Subcutaneous adipose tissue (tissue), 4 donors: Measurements from ENCODE around the gene ZMIZ1. TPM values are rescaled to one million over a fixed set of nuclear protein-coding genes. Genes with fewer than 3 reads are reported as not detected.

Source experiments
- CTCF ChIP-seq: fragments of 450-650 bp; IDR thresholded peaks from one replicate; pipeline ENCODE4 v1.5.1; 2016; ENCODE audit warnings: low read depth, mild to moderate bottlenecking, control low read depth, antibody characterized with exemption, moderate library complexity
- total RNA-seq, 4 donors: library from RNA; depleted of rRNA; stranded (reverse); fragments of >200 nt; gene quantifications; one replicate each; pipeline ENCODE4 v1.1.0, GENCODE V29; 2016

Gene ZMIZ1
- total RNA-seq, 4 donors from 2014 or later, result 38.1 to 70.6 (median 51.4) TPM

GRCh38 chr10:79195091-79195923 is 126.5 kb downstream of the ZMIZ1 start:
- TF ChIP-seq CTCF, result no peak

- no peak for TF ChIP-seq CTCF
Measured at GRCh38 chr10:79196470-79197461, 128.0 kb downstream of the ZMIZ1 start.

- no peak for TF ChIP-seq CTCF
Measured at GRCh38 chr10:79197558-79197957, 128.8 kb downstream of the ZMIZ1 start.

GRCh38 chr10:79200346-79200745 is 131.6 kb downstream of the ZMIZ1 start:
- TF ChIP-seq CTCF, result no peak

- TF ChIP-seq CTCF, result no peak
Measured at GRCh38 chr10:79201706-79202105, 132.9 kb downstream of the ZMIZ1 start.

GRCh38 chr10:79202188-79203013 is 133.6 kb downstream of the ZMIZ1 start:
- no peak for TF ChIP-seq CTCF
